Erythroblast (primary cell): Measurements from ENCODE around the gene MS4A10.

Experiments
- GATA1 ChIP-seq: IDR thresholded peaks from 2 replicates; pipeline ENCODE4 v1.6.1; 2011; ENCODE audit warnings: low read depth, mild to moderate bottlenecking, control low read depth, low read length, moderate library complexity
- POLR2A ChIP-seq: IDR thresholded peaks from 2 replicates; pipeline ENCODE4 v1.6.1; 2011; ENCODE audit warnings: mild to moderate bottlenecking, low read length

- TF ChIP-seq POLR2A = no peak
- TF ChIP-seq GATA1 = no peak
Measured at GRCh38 chr11:60754887-60755286, 30.2 kb upstream of the MS4A10 start.
